Esophagus muscularis mucosa (tissue), 3 donors: Measurements from ENCODE around the gene ZNF672.

Experiments
- CTCF ChIP-seq, 3 experiments: fragments of 200-600 bp in 2 of 3; fragments of 450-650 bp in 1 of 3; sonication (generic) in 2 of 3; IDR thresholded peaks; one replicate each; pipeline ENCODE4 v1.5.1; 2017 to 2019; ENCODE audit warnings: antibody characterized with exemption in 3 of 3, mild to moderate bottlenecking in 2 of 3, moderate library complexity in 1 of 3
- POLR2A ChIP-seq: fragments of 450-650 bp; IDR thresholded peaks from one replicate; pipeline ENCODE4 v1.6.1; 2017; ENCODE audit warnings: antibody characterized with exemption, moderate library complexity, mild to moderate bottlenecking, low read depth

- TF ChIP-seq POLR2A (no peak), CTCF (IDR thresholded peaks at IDR 0.05) (no peak)
Observed at GRCh38 chr1:248815407-248816034, 22.5 kb upstream of the ZNF672 start.
